ENCODE measurements around the gene SYNM.
"Not testable (repeated sequence)": the region's sequence is repeated elsewhere in the genome, so short reads cannot be mapped to it uniquely, and the experiment has no call there.

SYNM gene, protein sequence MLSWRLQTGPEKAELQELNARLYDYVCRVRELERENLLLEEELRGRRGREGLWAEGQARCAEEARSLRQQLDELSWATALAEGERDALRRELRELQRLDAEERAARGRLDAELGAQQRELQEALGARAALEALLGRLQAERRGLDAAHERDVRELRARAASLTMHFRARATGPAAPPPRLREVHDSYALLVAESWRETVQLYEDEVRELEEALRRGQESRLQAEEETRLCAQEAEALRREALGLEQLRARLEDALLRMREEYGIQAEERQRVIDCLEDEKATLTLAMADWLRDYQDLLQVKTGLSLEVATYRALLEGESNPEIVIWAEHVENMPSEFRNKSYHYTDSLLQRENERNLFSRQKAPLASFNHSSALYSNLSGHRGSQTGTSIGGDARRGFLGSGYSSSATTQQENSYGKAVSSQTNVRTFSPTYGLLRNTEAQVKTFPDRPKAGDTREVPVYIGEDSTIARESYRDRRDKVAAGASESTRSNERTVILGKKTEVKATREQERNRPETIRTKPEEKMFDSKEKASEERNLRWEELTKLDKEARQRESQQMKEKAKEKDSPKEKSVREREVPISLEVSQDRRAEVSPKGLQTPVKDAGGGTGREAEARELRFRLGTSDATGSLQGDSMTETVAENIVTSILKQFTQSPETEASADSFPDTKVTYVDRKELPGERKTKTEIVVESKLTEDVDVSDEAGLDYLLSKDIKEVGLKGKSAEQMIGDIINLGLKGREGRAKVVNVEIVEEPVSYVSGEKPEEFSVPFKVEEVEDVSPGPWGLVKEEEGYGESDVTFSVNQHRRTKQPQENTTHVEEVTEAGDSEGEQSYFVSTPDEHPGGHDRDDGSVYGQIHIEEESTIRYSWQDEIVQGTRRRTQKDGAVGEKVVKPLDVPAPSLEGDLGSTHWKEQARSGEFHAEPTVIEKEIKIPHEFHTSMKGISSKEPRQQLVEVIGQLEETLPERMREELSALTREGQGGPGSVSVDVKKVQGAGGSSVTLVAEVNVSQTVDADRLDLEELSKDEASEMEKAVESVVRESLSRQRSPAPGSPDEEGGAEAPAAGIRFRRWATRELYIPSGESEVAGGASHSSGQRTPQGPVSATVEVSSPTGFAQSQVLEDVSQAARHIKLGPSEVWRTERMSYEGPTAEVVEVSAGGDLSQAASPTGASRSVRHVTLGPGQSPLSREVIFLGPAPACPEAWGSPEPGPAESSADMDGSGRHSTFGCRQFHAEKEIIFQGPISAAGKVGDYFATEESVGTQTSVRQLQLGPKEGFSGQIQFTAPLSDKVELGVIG (N-terminal part only)

DNA sequence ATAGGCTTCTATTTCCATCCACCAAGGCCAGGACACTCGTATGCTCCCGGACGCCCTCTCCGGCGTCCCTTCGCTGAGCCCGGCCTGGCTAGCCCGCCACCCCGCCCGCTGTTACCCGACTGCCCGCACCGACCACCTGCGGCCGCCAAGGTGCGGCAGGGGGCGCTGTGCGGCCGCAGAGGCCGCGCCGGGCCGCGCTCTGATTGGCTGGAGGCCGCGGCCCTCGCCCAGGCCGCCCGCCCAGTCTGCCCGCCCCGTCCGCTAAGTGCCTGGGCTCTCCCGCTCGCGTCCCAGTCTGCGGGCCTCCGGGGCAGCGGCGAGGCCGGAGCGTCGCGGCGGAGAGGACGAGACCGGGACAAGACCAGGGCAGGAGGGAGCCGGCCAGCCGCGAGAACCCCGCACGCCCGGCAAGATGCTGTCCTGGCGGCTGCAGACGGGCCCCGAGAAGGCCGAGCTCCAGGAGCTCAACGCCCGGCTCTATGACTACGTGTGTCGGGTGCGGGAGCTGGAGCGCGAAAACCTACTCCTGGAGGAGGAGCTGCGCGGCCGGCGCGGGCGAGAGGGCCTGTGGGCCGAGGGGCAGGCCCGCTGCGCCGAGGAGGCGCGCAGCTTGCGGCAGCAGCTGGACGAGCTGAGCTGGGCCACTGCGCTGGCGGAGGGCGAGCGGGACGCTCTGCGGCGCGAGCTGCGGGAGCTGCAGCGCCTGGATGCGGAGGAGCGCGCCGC is at the start of gene SYNM:
TSS of gene SYNM (plus strand) at position 293 of the 726 bp plus-strand sequence. CDS start at position 413, 120 bp downstream.
- peak; percentile 71 for DNase-seq (ENCODE audit: low spot score)

DNA sequence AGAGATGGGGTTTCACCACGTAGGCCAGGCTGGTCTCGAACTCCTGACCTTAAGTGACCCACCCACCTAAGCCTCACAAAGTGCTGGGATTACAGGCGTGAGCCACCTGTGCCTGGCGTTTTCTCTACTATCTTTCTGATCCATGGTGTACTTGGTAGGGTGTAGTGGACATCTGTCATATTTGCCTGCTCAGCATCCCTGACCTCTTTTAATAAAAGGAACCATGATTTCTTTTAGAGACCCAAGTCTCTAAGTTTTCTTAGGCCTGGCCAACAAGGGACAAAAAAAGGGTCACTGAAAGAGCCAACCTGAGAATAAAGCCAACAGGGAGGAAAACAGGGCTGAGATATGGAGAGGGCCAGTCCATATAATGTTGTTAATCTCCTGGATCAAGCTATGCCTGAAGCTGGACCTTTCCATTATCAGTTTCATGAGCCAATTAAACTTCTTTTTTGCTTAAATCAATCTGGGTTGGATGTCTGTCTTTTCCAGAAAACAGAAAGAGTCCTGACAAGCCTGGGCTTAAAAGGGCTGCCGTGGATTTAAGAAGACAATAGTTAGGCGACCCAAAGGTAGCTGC is 49.2 kb upstream of the SYNM start:
- no peak for DNase-seq (ENCODE audit: low spot score)

GRCh38 chr15:99057020-99057419 is 47.9 kb upstream of the SYNM start:
- no peak for DNase-seq (ENCODE audit: low spot score)

- no peak for DNase-seq (ENCODE audit: low spot score)
These were observed 47.0 kb upstream of the SYNM start for GRCh38 chr15:99057697-99058420.

DNA sequence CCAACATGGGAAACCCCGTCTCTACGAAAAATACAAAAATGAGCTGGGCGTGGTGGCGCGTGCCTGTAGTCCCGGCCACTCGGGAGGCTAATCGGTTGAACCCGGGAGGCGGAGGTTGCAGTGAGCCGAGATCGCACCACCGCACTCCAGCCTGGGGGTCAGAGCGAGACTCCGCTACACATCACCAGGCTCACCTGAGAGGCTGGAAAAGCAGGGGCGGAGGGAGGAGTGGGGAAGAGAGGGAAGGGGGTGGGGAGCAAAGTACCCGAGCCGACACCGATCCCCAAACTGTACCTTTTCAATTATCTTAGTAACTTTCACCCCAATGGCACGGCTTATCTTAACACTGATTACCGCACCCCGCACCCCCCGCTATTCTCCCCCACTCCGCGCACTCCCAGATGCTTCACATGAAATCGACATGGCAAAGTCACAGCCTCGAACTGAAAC is 46.4 kb upstream of the SYNM start:
- DNase-seq (ENCODE audit: low spot score): no peak

DNA sequence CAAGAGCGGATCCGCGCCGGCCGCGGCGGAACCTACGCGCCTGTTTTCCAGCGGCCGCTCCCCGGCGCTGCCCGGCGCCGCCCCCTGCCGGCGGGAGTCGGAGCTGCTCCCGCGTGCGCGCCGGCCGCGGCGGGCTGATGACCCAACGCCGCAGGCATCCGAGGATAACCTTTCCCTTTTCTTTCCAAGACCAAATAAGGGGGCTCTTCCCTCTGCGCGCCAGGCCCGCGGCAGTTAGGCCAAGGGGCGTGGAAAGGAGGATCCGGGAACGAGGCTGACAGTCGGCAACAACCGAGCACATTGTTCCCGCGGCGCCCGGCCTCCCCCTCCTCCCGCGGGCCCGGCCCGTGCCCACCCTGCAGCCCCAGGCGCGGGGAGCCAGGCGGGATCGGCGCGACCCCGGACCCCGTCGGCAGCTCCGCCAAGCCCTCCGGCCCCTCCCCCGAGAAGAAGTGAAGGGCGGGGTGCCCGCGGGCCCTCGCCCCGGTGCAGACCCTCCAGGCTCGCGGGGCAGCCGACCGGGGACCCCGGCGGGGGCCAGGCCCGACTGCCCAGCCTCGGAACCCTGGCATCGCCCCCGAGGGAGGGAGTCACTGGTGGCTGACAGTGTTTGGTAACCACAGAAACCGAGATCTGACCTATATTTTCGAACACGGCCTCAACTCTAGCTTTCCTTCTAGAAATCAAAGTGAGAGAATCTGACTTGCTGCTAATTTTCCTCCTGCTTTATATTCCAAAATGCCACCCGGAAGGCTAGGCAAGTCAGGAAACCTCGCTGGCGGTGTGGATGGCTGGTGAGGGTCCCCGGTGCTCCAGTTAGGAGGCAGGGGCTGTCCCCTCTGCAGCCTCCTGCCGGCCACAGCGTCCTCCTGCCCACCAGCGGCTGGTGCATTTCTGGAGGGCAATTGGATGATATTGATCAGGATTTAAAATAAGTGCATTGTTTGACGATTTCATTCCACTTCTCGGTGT is 45.6 kb upstream of the SYNM start:
- DNase-seq (ENCODE audit: low spot score): peak; percentile 84

GRCh38 chr15:99060186-99060585 is 44.7 kb upstream of the SYNM start:
- DNase-seq (ENCODE audit: low spot score): not testable (repeated sequence)

- DNase-seq (ENCODE audit: low spot score): no peak
These were observed 42.7 kb upstream of the SYNM start for GRCh38 chr15:99062226-99062625.

- no peak for DNase-seq (ENCODE audit: low spot score)
These were observed 36.7 kb upstream of the SYNM start for GRCh38 chr15:99068186-99068585.

DNA sequence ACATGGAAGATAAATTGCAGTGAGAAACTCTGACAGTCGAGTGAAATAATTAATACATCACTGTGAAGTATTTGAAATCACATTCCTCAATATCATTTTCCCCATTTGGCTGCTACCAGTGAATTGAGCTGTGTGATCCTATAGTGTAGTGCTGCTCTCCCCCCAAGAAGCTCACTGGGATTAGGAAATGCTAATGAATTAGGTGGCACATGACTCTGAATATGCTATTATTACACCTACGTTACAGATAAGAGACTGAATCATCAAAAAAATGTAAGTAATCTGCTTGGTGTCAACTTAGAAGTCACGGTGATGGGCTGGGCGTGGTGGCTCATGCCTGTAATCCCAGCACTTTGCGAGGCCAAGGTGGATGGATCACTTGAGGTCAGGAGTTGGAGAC is 34.7 kb upstream of the SYNM start:
- DNase-seq (ENCODE audit: low spot score): no peak

DNA sequence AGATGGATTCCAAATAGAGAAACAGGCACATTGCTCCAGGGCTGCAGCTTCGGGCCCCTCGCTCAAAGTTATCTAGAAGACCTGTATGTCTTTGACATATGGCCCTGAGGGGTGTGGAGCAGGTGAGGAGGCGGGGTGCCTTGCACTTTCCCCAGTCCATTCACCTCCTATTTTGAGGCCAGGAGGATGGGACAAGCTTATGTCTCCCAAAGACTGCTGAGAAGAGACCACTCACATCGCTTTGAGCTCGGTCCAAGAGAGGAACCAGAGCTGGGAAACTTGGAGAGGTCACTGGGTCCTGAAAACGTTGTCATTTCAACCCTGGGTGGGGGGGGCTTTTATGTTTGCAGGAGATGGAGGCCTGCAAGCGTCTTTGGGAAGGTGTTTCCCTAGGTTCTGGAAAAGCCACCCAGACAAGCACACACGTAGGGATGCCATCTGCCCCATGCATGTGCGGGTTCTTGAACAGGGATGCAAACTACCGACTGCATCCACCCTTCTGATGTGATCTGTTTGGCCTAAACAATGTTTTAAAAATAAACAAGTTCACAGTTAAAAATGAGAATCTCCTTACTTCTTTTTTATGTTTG is 33.7 kb upstream of the SYNM start:
- no peak for DNase-seq (ENCODE audit: low spot score)

DNA sequence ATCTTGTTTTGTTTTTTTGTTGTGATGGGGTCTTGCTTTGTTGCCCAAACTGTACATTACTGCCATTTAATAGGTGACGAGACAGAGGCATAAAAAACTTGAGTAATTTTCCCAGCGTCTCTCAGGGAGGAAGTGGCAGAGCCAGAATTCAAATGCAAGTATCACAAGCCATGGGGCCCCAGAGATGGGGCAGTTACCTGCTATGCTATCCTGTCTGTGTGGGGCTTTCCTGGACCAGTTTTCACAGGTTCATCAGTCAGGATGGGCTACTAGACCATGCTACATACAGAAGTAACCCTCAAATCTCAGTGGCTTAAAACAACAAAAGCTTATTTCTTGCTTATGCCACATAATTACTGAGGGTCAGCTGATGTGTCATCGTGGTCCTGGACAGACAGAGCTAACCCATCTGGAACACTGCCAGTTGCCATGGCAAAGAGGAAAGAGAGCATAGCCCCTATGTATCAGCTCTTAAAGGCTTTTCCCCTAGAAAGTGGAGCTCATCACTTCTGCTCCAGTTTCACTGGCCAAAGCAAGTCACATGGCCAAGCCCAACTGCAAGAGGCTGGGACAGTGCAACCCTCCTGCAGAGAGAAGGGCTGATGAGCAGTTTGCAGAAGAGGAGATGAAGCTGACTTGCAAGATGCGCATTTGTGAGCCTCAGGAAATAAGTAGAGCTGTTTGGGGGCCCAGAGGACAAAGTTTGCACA is 31.7 kb upstream of the SYNM start:
- no peak for DNase-seq (ENCODE audit: low spot score)

DNA sequence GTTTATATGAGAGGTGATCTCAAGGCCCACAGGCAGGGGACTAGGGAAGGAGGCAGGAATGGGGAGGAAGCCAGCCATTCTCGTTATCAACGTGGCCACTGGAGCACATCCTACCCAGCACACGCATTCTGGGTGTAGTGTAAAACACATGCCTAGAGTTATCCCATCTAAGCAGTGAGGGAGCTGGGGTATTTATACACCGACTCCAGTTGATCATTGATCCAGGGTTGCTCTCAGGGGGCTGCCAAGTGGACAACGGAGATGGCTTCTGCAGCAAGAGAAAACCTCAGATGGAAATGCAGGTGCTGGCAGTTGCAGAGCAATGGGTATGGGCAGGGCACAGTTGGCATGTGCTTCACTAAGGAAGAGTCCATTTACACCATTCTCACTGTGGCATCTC is 30.4 kb upstream of the SYNM start:
- no peak for DNase-seq (ENCODE audit: low spot score)

- DNase-seq (ENCODE audit: low spot score): not testable (repeated sequence)
These were observed 29.7 kb upstream of the SYNM start for GRCh38 chr15:99075059-99075652.

DNA sequence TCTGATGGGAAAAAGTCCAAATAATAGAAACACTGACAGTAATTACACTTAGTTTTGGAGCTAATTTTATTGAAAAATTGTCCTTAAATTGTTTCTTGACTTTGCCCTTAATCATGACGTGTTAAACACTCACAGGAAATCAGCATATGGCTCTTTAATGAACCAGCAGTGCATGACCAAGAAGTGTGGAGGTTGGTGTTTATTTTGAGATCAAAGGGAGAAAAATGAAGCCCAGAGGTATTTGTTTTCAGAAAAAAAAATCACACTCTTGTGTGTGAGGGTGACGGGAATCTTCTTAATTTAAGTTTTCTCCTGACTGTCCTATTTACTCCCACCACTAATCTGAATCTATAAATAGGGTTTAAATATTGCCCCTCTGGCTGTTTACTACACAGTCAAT is 28.8 kb upstream of the SYNM start:
- DNase-seq (ENCODE audit: low spot score): no peak

DNA sequence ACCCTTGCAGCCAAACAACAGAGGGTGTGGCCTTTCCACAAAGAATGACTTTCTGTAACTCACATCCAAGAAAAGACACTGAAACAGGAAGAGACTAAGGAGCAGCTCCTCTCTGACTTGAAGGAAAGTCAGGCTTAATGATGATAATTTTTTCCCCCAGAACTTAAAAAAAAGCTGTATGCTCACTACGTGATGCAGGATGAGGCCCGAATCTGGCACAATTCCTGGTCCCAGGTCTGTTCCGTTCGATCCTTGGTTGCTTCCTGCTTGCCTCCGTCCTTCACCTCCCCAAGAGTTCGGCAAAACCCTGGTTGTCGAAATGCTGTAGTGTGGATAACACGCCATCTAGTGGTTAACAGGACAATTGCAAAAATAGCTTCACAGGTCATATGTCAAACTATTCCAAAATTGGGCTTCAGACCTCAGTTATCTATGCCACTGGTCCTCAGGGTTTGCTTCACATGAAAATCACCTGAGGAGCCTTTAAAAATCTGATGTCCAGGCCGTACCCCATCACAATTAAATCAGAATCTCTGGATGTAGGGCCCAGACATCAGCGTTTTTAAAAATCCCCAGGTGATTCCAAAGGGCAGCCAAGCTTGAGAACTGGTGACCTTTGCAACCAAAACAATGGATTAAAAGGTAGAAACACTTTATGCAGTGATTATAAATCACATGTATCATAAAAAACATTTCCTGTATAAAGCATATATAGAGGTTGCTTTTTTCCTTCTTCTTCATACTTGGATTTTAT is 28.1 kb upstream of the SYNM start:
- peak; percentile 81 for DNase-seq (ENCODE audit: low spot score)

DNA sequence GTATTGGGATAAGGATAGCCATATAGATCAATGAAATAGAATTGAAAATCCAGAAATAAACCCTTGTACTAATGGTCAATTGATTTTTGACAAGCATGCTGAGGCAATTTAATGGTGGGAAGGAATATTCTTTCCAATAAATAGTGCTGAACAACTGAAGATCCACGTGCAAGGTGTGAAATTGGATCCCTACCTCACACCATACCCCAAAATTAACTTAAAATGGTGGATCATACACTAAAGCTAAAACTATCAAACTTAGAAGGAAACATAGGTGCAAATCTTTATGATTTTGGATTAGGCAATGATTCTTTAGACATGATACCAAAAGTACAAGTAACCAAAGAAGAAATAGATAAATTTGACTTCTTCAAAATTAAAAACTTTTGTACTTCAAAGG is 22.1 kb upstream of the SYNM start:
- DNase-seq (ENCODE audit: low spot score): no peak

Measured in SW480 (cell line).